GM18498 (cell line): ENCODE results near the gene NXF1.
A peak's percentile ranks its signal among the peaks of the same experiment; 100 is the strongest.
"Not testable (repeated sequence)": the region's sequence is repeated elsewhere in the genome, so short reads cannot be mapped to it uniquely, and the experiment has no call there.

Experiments
- ATAC-seq: cut with Tn5 transposase; IDR thresholded peaks from one replicate; pipeline ENCODE4 v1.9.1; 2021; ENCODE audit warnings: mild to moderate bottlenecking, moderate library complexity; ENCODE audit not compliant: unreplicated experiment

Gene NXF1

GRCh38 chr11:62805076-62805892, at the start of gene NXF1:
NXF1 (minus strand) TSS chr11:62805440; CDS start chr11:62805356, 84 bp downstream.
- ATAC-seq: peak; percentile 85

- ATAC-seq: no peak
These were observed 49.0 kb upstream of the NXF1 start for GRCh38 chr11:62854013-62854824.

GRCh38 chr11:62853279-62853965, 48.2 kb upstream of the NXF1 start:
- no peak for ATAC-seq

- no peak for ATAC-seq
These were observed 47.4 kb upstream of the NXF1 start for GRCh38 chr11:62852523-62853188.

GRCh38 chr11:62851807-62852522, 46.7 kb upstream of the NXF1 start:
- ATAC-seq: no peak

- ATAC-seq: no peak
These were observed 45.9 kb upstream of the NXF1 start for GRCh38 chr11:62850911-62851806.

GRCh38 chr11:62847767-62848314, 42.6 kb upstream of the NXF1 start:
- no peak for ATAC-seq

GRCh38 chr11:62846177-62846576, 40.9 kb upstream of the NXF1 start:
- ATAC-seq: no peak

- ATAC-seq: no peak
These were observed 38.9 kb upstream of the NXF1 start for GRCh38 chr11:62844154-62844553.

GRCh38 chr11:62843466-62843865, 38.2 kb upstream of the NXF1 start:
- ATAC-seq: no peak

GRCh38 chr11:62842891-62843290, 37.7 kb upstream of the NXF1 start:
- not testable (repeated sequence) for ATAC-seq

GRCh38 chr11:62842171-62842741, 37.0 kb upstream of the NXF1 start:
- no peak for ATAC-seq

- peak; percentile 59 for ATAC-seq
These were observed 36.3 kb upstream of the NXF1 start for GRCh38 chr11:62841361-62842170.

- peak; percentile 8 for ATAC-seq
These were observed 35.6 kb upstream of the NXF1 start for GRCh38 chr11:62840721-62841360.

GRCh38 chr11:62839050-62839945, 34.1 kb upstream of the NXF1 start, which contains the start of gene WDR74:
WDR74 (minus strand) TSS chr11:62839590; CDS start chr11:62839570, 20 bp downstream.
- ATAC-seq: peak; percentile 50

GRCh38 chr11:62835336-62835735, 30.1 kb upstream of the NXF1 start:
- ATAC-seq: no peak
